Ammon's horn (tissue), 1 donor: ENCODE measurements around the gene EID1.
"Not testable (repeated sequence)": the region's sequence is repeated elsewhere in the genome, so short reads cannot be mapped to it uniquely, and the experiment has no call there.

ENCODE experiments used
- DNase-seq: peaks from one replicate; pipeline ENCODE4 v3.0.0-alpha.2; 2016; ENCODE audit warnings: low spot score

The EID1 gene

GRCh38 chr15:48869966-48870365 lies 8.0 kb upstream of the EID1 start:
- DNase-seq: no peak

- DNase-seq: no peak
Measured at GRCh38 chr15:48871542-48871941, 6.4 kb upstream of the EID1 start.

- DNase-seq: no peak
Measured at GRCh38 chr15:48872632-48873031, 5.3 kb upstream of the EID1 start.

- no peak for DNase-seq
Measured at GRCh38 chr15:48875241-48875960, 2.5 kb upstream of the EID1 start.

GRCh38 chr15:48876057-48876456 lies 1.9 kb upstream of the EID1 start:
- no peak for DNase-seq

GRCh38 chr15:48880070-48880634 lies 2.2 kb downstream of the EID1 start:
- DNase-seq: no peak

GRCh38 chr15:48883699-48884098 lies 5.8 kb downstream of the EID1 start:
- no peak for DNase-seq

GRCh38 chr15:48887144-48887543 lies 9.2 kb downstream of the EID1 start:
- no peak for DNase-seq

- DNase-seq: no peak
Measured at GRCh38 chr15:48888191-48888590, 10.3 kb downstream of the EID1 start.

- DNase-seq: no peak
Measured at GRCh38 chr15:48888836-48889235, 10.9 kb downstream of the EID1 start.

- DNase-seq: no peak
Measured at GRCh38 chr15:48889925-48890324, 12.0 kb downstream of the EID1 start.

GRCh38 chr15:48890375-48890972 lies 12.5 kb downstream of the EID1 start:
- no peak for DNase-seq

- DNase-seq: no peak
Measured at GRCh38 chr15:48891232-48891765, 13.4 kb downstream of the EID1 start.

- no peak for DNase-seq
Measured at GRCh38 chr15:48893311-48893710, 15.4 kb downstream of the EID1 start.

GRCh38 chr15:48896869-48897814 lies 19.2 kb downstream of the EID1 start:
- peak; percentile 50 for DNase-seq

GRCh38 chr15:48898032-48898431 lies 20.1 kb downstream of the EID1 start:
- DNase-seq: no peak

- DNase-seq: no peak
Measured at GRCh38 chr15:48898446-48898845, 20.5 kb downstream of the EID1 start.

- no peak for DNase-seq
Measured at GRCh38 chr15:48899793-48900192, 21.9 kb downstream of the EID1 start.

GRCh38 chr15:48904758-48905157 lies 26.8 kb downstream of the EID1 start:
- DNase-seq: no peak

- no peak for DNase-seq
Measured at GRCh38 chr15:48905216-48905615, 27.3 kb downstream of the EID1 start.

GRCh38 chr15:48905847-48906246 lies 27.9 kb downstream of the EID1 start:
- DNase-seq: no peak

GRCh38 chr15:48909313-48909712 lies 31.4 kb downstream of the EID1 start:
- not testable (repeated sequence) for DNase-seq
